Suppressor macrophage (primary cell): Measurements from ENCODE around the gene ZC3H8.
"Not testable (repeated sequence)": the region's sequence is repeated elsewhere in the genome, so short reads cannot be mapped to it uniquely, and the experiment has no call there.

Experiments used
- DNase-seq, 4 experiments: peaks; one replicate each; pipeline ENCODE4 v3.0.0-alpha.2; 2020 to 2022
- total RNA-seq, 17 experiments: gene quantifications; one replicate each; lab custom pipeline; 2026; ENCODE audit warnings: mixed read lengths in 6 of 17, inconsistent platforms in 3 of 17; lab: John Stamatoyannopoulos, UW

The ZC3H8 gene
- total RNA-seq: 1.5 to 14.2 (median 7.0) reads per million in 17 experiments

GRCh38 chr2:112254466-112255240 is at the start of gene ZC3H8:
TSS of gene ZC3H8 (minus strand) at chr2:112255042. CDS start at chr2:112254981, 61 bp downstream.
- DNase-seq: peak; percentile 94 to 98 (median 96)

GRCh38 chr2:112304298-112304941 is 49.6 kb upstream of the ZC3H8 start:
- DNase-seq: no peak

DNA sequence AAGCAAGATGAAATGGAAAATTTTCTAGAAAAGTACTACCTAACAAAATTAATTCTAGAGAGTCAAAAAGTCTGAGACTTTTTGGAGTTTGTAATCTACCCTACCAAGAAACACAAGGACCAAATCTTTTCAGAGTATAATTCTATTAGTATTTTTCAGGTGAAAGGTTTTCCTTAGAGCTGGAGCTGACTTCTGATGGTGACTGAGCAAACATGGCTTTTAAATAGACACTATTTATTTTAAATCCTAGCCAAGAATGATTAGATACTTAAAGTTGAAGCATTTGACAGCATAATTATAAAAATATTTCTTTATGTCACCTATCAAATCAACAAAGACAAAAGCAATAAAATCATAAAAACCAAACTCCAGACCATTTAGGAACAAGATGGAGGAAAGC is 47.1 kb upstream of the ZC3H8 start:
- DNase-seq: no peak

DNA sequence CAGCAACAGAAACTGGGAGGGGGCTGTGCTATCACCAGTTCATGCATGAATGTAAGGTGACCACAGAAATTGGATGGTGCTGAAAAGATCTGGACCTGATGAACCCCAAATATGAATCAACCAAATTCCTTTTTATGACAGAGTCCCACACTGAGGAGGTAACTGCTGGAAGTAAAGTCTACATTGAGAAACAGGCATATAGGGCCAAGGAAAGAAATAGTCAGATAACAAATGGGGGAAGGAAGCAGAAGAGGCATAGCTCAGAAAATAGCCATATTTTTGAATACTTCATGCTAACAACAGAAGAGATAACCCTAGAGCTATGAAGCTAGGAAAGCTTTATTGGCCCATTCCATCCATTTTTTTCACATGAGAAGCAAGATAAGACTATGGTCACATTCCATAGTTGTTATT is 46.3 kb upstream of the ZC3H8 start:
- DNase-seq: no peak

DNA sequence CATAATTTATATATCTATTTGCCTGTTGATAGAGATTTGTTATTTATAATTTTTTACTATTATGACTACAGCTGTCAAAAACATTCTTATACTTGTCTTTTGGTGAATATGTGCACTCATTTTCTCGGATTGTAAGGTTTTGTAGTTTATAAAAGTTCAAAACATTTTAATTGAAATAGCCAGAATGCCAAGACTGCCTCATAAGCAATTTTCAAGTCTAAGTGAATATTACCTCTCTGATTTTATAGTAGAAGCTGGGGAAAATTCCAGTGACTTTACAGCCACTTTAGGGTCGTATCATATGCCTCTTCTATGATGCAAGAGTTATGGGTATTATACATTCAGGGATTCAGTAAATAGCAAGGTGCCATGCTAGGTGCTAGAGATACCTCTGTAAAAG is 41.6 kb upstream of the ZC3H8 start:
- DNase-seq: no peak

DNA sequence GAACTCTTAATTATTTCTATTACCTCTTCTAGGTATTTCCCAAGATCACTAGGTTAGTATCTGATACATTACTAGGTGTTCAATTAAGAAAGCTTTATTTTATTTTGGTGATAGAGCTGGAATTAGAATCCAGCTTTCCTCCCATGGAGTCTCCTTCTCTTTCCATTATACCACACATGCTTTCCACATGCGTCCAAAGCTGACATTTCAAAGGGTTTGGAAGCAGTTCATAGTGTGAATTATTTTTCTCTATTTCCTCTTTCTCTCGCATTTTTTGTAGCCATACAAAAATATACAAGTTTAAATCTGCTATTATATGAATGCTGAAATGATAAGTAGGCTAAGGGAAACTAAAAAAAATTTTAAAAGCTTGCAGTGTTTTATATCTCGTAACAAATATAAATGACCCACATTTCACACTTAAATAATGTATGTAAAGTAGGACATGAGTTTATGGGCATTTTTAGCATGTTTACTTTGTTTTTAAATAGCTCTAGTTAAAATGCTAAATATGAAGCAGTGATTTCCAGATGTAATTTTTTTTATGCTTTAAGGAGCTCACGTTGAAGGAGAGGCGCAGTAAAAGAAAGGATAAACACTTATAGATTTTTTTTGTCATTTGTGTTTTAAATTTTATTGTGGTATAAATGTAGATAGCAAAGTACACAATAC is 40.7 kb upstream of the ZC3H8 start:
- no peak for DNase-seq

- no peak for DNase-seq
Measured at GRCh38 chr2:112293636-112294401, 39.0 kb upstream of the ZC3H8 start.

DNA sequence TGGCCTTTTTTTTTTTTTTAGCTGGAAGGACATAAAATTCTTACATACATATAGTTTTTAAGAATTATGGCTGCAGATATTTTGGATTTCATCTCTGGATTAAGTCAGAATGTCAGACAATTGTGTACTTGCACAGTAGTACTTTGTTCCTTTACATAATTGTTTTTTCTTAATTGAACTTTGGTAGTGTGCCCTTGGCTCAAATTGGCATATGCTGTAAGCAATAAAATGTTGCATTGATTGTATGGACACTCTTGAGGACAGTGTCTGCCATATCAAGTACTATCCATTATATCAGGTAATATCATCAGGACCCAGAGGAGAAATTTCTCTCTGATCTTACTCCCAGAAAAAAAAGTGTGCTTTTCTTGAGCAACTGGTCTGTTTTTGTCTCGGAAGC is 35.8 kb upstream of the ZC3H8 start:
- DNase-seq: no peak

DNA sequence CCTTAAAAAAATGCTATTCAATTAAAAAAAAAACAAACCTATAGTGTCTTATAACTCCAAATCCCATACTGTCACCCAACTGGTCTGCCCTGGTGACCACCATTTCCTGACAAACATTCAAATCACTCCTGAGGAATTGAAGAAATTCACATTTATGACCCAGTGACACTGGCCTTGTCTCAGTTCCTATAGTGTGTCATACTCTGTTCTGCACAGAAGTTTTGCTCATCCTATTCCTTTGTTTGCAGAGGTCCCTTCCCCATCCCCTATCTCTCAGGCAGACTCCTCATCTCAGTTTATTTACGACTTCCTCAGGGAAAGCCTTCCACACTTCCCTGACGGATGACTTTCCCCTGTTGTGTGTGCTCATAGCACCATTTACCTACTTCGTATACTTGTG is 35.2 kb upstream of the ZC3H8 start:
- DNase-seq: no peak

DNA sequence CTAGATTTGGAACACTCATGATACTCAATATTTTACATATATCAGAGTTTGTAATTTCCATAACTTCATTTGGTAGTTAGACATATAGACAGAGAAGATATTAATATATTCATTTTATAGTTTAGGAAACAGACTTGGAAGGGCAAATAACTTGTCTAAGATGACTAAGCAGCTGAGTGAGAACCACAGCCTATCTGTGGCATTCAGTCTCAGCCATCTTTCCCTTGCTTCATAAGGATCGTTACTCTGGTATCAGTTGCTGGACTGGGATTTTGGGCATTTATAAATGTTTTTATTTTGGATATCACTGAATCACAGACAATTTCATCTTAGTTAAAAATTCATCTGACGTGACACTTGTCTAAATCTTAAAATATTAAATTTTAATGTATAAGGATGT is 28.7 kb upstream of the ZC3H8 start:
- not testable (repeated sequence) for DNase-seq

DNA sequence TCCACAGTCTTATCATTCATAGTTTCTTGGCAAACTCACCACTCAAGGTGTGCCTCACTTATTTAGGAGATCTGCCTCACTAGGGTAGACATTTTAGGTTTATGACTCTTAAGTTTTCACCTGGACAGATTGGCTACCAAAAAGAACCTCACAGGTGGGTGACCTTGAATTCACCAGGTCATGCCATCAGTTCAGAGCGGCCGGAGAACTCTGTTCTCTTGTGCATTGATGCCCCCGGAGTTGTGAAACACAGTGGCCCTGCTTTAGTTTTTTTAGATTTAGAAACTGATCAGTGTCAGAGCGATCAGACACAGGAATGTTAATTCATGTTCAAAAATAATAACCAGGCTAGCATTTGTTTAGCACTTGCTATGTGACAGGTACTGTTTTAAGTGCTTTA is 27.2 kb upstream of the ZC3H8 start:
- not testable (repeated sequence) for DNase-seq

DNA sequence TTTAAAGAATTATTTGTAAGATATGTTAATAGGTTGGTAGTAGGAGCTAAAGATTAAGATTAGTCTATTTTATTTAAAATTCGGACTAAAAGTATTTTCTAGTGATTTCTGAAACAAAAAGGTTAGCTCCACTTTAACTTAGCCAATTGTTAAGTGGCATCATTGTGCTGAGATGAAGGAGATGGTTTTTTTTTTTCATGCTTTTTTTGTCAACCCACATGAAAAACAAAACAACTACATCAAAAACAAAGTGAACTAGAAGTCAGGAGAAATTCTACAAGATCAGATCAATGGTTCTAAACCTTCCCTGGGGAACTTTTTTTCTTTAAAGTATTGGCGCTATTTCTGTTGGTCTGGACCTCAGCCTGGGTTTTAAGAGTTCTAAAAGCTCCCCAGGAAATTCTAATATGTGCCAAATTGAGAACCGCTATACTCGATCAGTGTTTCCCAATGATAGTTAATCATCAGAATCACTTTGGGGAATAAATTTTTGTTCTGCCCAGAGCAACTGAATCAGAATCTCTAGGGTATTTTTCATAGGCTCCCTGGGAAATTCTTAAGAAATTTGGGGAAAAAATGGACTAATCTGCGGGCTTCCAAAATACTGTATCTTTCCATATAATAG is 22.9 kb upstream of the ZC3H8 start:
- no peak for DNase-seq

- DNase-seq: no peak
Measured at GRCh38 chr2:112276954-112277353, 22.1 kb upstream of the ZC3H8 start.

- peak; percentile 86 to 93 (median 92) for DNase-seq
Measured at GRCh38 chr2:112275887-112276773, 21.3 kb upstream of the ZC3H8 start.

DNA sequence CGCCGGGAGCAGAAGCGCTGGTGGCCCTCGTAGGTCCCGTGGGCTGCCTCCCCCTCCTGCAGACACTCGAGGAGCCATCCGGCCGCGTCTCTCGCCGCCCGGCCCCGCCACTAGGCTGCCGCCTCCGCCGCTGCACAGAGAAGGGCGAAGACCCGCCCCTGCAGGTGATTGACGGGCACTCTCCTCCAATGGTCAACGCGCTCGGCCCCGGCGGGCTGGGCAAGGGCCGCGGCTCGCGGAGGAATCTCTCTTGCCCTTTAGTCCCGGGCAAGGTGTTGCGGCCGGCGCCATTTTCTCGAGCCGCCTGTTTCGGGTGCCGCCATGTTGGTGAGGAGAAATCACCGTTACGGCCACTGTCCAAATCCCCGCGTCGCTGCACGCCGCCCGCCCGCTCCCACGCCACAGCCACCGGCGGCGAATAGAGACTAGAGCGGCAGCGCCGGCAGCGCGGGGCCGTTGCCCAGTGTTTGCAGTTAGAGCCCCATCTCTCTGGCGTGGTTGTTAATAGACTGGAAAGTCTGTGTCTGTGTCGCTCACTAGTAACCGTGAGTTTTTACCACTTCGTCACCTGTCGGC is 20.6 kb upstream of the ZC3H8 start, which contains the start of gene ZC3H6:
Gene ZC3H6 (plus strand): TSS at position 287 of the 576 bp plus-strand sequence. CDS start 398 bp downstream, outside the sequence.
- peak; percentile 99 to 100 (median 99) for DNase-seq

GRCh38 chr2:112273349-112273748 is 18.5 kb upstream of the ZC3H8 start:
- no peak for DNase-seq

DNA sequence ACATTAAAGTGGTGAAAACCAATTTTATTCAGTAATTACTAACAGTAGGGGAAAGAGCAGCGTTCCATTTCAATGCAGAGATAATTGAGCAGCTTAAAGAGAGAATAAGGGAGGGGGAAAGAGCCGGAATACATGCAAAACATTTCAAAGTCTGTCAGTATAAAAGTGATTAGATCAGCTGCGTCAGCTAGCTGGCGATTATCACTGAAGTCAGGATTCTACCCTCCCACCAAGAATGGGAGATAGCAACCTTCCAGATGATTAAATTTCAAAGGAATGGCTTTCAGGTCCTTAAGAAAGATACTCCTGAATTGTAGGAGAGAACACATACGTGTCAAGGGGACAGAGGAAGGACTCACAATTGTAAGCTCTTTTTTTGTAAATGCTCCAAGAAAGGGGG is 17.8 kb upstream of the ZC3H8 start:
- DNase-seq: no peak

GRCh38 chr2:112268547-112268946 is 13.7 kb upstream of the ZC3H8 start:
- DNase-seq: no peak

- no peak for DNase-seq
Measured at GRCh38 chr2:112262876-112263275, 8.0 kb upstream of the ZC3H8 start.

DNA sequence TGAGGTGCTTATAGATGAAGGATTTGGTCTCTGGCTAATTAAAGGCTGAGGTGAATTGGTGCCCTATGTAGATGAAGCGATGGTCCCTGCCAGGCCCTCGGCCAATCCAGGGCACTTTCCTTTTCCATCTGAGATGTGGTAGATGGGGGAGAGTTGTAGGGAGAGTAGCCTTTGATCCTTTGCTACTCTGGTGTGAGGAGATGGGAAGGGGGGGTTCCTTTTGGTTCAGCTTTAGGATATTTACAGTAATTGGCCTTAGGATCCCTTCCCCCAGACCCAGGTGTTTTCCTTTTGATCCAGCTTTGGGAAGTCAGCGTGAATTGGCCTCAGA is 5.4 kb upstream of the ZC3H8 start:
- no peak for DNase-seq
